GM12878 (cell line): ENCODE measurements around the gene RAI14. TPM values are rescaled to one million over a fixed set of nuclear protein-coding genes. Genes with fewer than 3 reads are reported as not detected.

ENCODE experiments used
- ATAC-seq: fragments of 200-7000 bp; cut with Tn5 transposase; 3 replicates; pipeline ENCODE4 v1.9.1; 2020; ENCODE audit warnings: mild to moderate bottlenecking, moderate library complexity
- BruUV-seq: library from RNA; stranded (reverse); fragments of 400-500 nt; replicated peaks from 2 replicates; lab custom pipeline; 2021; lab: Mats Ljungman, UMichigan
- CTCF ChIA-PET: fragments of 300-600 bp; sonication (Branson Sonifier 250); formaldehyde crosslinking; extraction: SDS; loops from one replicate; lab custom pipeline; 2021; ENCODE audit warnings: inconsistent platforms; lab: Yijun Ruan, JAX
- POLR2A ChIA-PET: fragments of 350-600 bp; formaldehyde crosslinking; extraction: SDS; loops from one replicate; lab custom pipeline; 2021; ENCODE audit warnings: inconsistent platforms; lab: Charles Lee
- RAD21 ChIA-PET: fragments of 300-600 bp; sonication (Branson Sonifier 250); formaldehyde crosslinking; loops from one replicate; lab custom pipeline; 2023; ENCODE audit warnings: antibody characterized with exemption; ENCODE audit not compliant: unreplicated experiment; lab: Charles Lee
- SMC1A ChIA-PET: fragments of 300-600 bp; sonication (Branson Sonifier 250); formaldehyde crosslinking; loops from one replicate; lab custom pipeline; 2023; ENCODE audit not compliant: unreplicated experiment, uncharacterized antibody; lab: Charles Lee
- DNase-seq: peaks from one replicate; pipeline ENCODE4 v3.0.0-alpha.2; 2011; ENCODE audit warnings: low read depth, low spot score
- FAIRE-seq: peaks from 3 replicates; lab custom pipeline; 2011; peaks lifted over from hg19 to GRCh38; lab: Jason Lieb, UNC
- H2AFZ ChIP-seq: 2 replicates; pipeline ENCODE4 v1.6.0; 2011; ENCODE audit warnings: low read depth, low read length, control low read depth; ENCODE audit not compliant: control insufficient read depth
- H3K27ac ChIP-seq: 2 replicates; pipeline ENCODE4 v1.5.1; 2011; ENCODE audit warnings: control low read depth; ENCODE audit not compliant: control insufficient read depth, insufficient read depth
- H3K27me3 ChIP-seq, 2 experiments: replicated peaks in 1 of 2; 2 replicates each; pipeline versions ENCODE4 v1.6.0 to v1.6.1; 2011; ENCODE audit warnings: low read length in 1 of 2; ENCODE audit not compliant: control insufficient read depth in 2 of 2, insufficient read depth in 2 of 2
- H3K36me3 ChIP-seq, 2 experiments: 2 replicates each; pipeline ENCODE4 v1.5.1; 2011; ENCODE audit warnings: low read length in 1 of 2; ENCODE audit not compliant: control insufficient read depth in 2 of 2, insufficient read depth in 2 of 2
- H3K4me1 ChIP-seq: 2 replicates; pipeline ENCODE4 v1.6.1; 2011; ENCODE audit warnings: mild to moderate bottlenecking, low read length, moderate library complexity, mixed read lengths; ENCODE audit not compliant: control insufficient read depth, insufficient read depth
- H3K4me2 ChIP-seq: 2 replicates; pipeline ENCODE4 v1.6.0; 2011; ENCODE audit warnings: control low read depth; ENCODE audit not compliant: control insufficient read depth, insufficient read depth
- H3K4me3 ChIP-seq: fragments of 200-600 bp; sonication (generic); 2 replicates; pipeline ENCODE4 v1.5.1; 2016
- H3K79me2 ChIP-seq: 2 replicates; pipeline ENCODE4 v1.6.0; 2011; ENCODE audit warnings: low read length; ENCODE audit not compliant: control insufficient read depth, insufficient read depth
- H3K9ac ChIP-seq: 2 replicates; pipeline ENCODE4 v1.8.0; 2011; ENCODE audit warnings: low read length, control low read depth, mixed read lengths; ENCODE audit not compliant: control insufficient read depth, insufficient read depth
- H3K9me3 ChIP-seq: replicated peaks from 3 replicates; pipeline ENCODE4 v1.5.1; 2011; ENCODE audit warnings: mild to moderate bottlenecking, low read length; ENCODE audit not compliant: control insufficient read depth, insufficient read depth
- H4K20me1 ChIP-seq: 2 replicates; pipeline ENCODE4 v1.6.0; 2011; ENCODE audit not compliant: control insufficient read depth, insufficient read depth
- ATF2 ChIP-seq: IDR thresholded peaks from 2 replicates; pipeline ENCODE4 v1.6.1; 2012; ENCODE audit warnings: low read length, inconsistent platforms
- CEBPB ChIP-seq, 2 experiments: fragments of 150-350 bp in 1 of 2; IDR thresholded peaks; 2 replicates each; pipeline ENCODE4 v1.6.1; 2012 to 2014; ENCODE audit warnings: low read depth in 2 of 2, low read length in 2 of 2, borderline replicate concordance in 1 of 2, inconsistent platforms in 1 of 2
- EZH2 ChIP-seq: IDR thresholded peaks from 2 replicates; pipeline ENCODE4 v1.6.1; 2012; ENCODE audit warnings: low read depth, mild to moderate bottlenecking, control low read depth, inconsistent platforms, low read length, borderline replicate concordance; ENCODE audit not compliant: control insufficient read depth
- HSF1 ChIP-seq: fragments of 150-350 bp; IDR thresholded peaks from 2 replicates; pipeline ENCODE4 v1.6.1; 2014; ENCODE audit warnings: mild to moderate bottlenecking, low read depth, low read length
- SPI1 ChIP-seq: IDR thresholded peaks from 2 replicates; pipeline ENCODE4 v1.6.1; 2011; ENCODE audit warnings: low read depth, mild to moderate bottlenecking, low read length, moderate library complexity, borderline replicate concordance; ENCODE audit not compliant: insufficient read depth
- ZBTB11 ChIP-seq: fragments of 450-650 bp; formaldehyde crosslinking; IDR thresholded peaks from 2 replicates; pipeline ENCODE4 v1.5.0; 2022; ENCODE audit warnings: mild to moderate bottlenecking, missing genetic modification characterization
- WGBS: methylation state at CpG from one replicate; pipeline ENCODE4 v1.1.6; 2016; ENCODE audit warnings: low lambda C conversion rate; ENCODE audit not compliant: insufficient replicate concordance, insufficient coverage; ENCODE audit errors: missing lambda C conversion rate; 5-methylcytosine and 5-hydroxymethylcytosine counted together
- in situ Hi-C: fragments of 300-500 bp; cut with MboI; formaldehyde crosslinking; loops from 9 replicates; pipeline ENCODE4 v1.14.3; 2018; ENCODE audit warnings: mixed read lengths
- intact Hi-C: fragments of 100-400 bp; cut with micrococcal nuclease; formaldehyde crosslinking; loops from one replicate; pipeline ENCODE4 v1.14.2; 2022; ENCODE audit not compliant: unreplicated experiment
- polyA plus RNA-seq, 11 experiments: library from polyadenylated mRNA; depleted of rRNA in 4 of 11; unstranded in 6 of 11; stranded (reverse) in 5 of 11; fragments of >200 nt; fragmentation: Nextera tagmentation in 4 of 11; fragmentation: Illumina TruSeq in 1 of 11; extraction: Ambion mirVana in 4 of 11; extraction: Trizol in 1 of 11; gene quantifications; 1 replicate in 1 of 11; 2 replicates in 10 of 11; pipeline versions ENCODE4 v1.2.1 to v1.2.3, GENCODE V29; 2011 to 2016; ENCODE audit warnings: inconsistent platforms in 2 of 11, missing spikeins in 2 of 11, low read depth in 1 of 11
- total RNA-seq, 4 experiments: library from RNA; depleted of rRNA in 3 of 4; stranded (reverse); fragments of >200 nt in 3 of 4; fragmentation: Illumina TruSeq in 1 of 4; extraction: Trizol in 1 of 4; gene quantifications; 2 replicates each; pipeline versions ENCODE4 v1.2.1 to v1.2.3, GENCODE V29; 2013 to 2021

RAI14 gene
- total and polyA plus RNA-seq, 10 of the 15 experiments (the other 5 are each of a cell fraction or from before 2014, with no cell fraction given), result 0.18 to 4.6 (median 1.9) TPM

GRCh38 chr5:34622098-34622400, 34.1 kb upstream of the RAI14 start (continued):
- TF ChIP-seq HSF1, result no peak

GRCh38 chr5:34624691-34625090, 31.4 kb upstream of the RAI14 start:
- POLR2A ChIA-PET, result no interaction called here
- no peaks in the 10 kb centered on the region; the same call in 1 of the 2 replicates for H3K4me1 ChIP-seq
- in situ Hi-C loops (no loop called here), intact Hi-C loops (no loop called here)
- SMC1A ChIA-PET, result interaction anchor here (0.8 to 1.2 kb wide), 2 partner anchors 8 to 11 kb away, joined by 3 read pairs; no protein-coding TSS in a partner anchor
- H3K79me2 ChIP-seq, result no peaks in the 10 kb centered on the region
- TF ChIP-seq ZBTB11 (CRISPR knock-in tag) (no peak), SPI1 (no peak), EZH2 (no peak), CEBPB (IDR thresholded peaks at IDR 0.05; ENCODE audit: borderline replicate concordance in 1 of 2, low read depth in 2 of 2, low read length in 2 of 2) (no peak), ATF2 (no peak)
- no peak overlapping the region for H3K9ac ChIP-seq
- H3K27ac ChIP-seq, result no peak overlapping the region
- H3K9me3 ChIP-seq, result no peaks in the 10 kb centered on the region
- DNase-seq (no peak), FAIRE-seq (no peak), ATAC-seq (no peak)
- RAD21 ChIA-PET, result no interaction called here
- no peaks in the 10 kb centered on the region for H4K20me1 ChIP-seq
- H3K4me2 ChIP-seq, result no peak overlapping the region
- H3K36me3 ChIP-seq, result no peaks in the 10 kb centered on the region
- CTCF ChIA-PET, result interaction anchor here (1.2 kb wide), 1 partner anchor 101 kb away, joined by 3 read pairs; no protein-coding TSS in a partner anchor
- BruUV-seq, result no TSS peak
- H3K4me3 ChIP-seq, result no peak overlapping the region
- H2AFZ ChIP-seq, result no peak overlapping the region
- no peaks in the 10 kb centered on the region for H3K27me3 ChIP-seq
- 29% methylated on average over 3 of the region's 3 CpGs for WGBS
